Pancreas (tissue), 10 donors: ENCODE results near the gene ABCF1. TPM values are rescaled to one million over a fixed set of nuclear protein-coding genes. Genes with fewer than 3 reads are reported as not detected.
A peak's percentile ranks its signal among the peaks of the same experiment; 100 is the strongest.

Experiments
- ATAC-seq, 4 donors: fragments of 200-7000 bp; cut with Tn5 transposase; one replicate each; pipeline versions ENCODE4 v1.8.0 to v1.9.1; 2020; ENCODE audit warnings: mild to moderate bottlenecking in 4 of 4, moderate library complexity in 4 of 4
- DNase-seq, 6 donors: peaks; one replicate each; pipeline ENCODE4 v3.0.0-alpha.2; 2020
- FAIRE-seq: peaks from 2 replicates; lab custom pipeline; 2012; peaks lifted over from hg19 to GRCh38; lab: Jason Lieb, UNC
- H3K27ac ChIP-seq, 4 donors: fragments of 200-600 bp; sonication (generic); 1 replicate in 3 of 4; 2 replicates in 1 of 4; pipeline versions ENCODE4 v1.5.0 to v1.8.0; 2020
- H3K27me3 ChIP-seq, 4 donors: fragments of 200-600 bp; one replicate each; pipeline ENCODE4 v1.8.0; 2021
- H3K36me3 ChIP-seq, 3 donors: fragments of 200-600 bp; sonication (generic) in 1 of 3; one replicate each; pipeline versions ENCODE4 v1.5.0 to v1.8.0; 2020 to 2021
- H3K4me1 ChIP-seq, 3 donors: fragments of 200-600 bp; one replicate each; pipeline ENCODE4 v1.8.0; 2021
- H3K4me3 ChIP-seq, 4 donors: fragments of 200-600 bp; sonication (generic) in 2 of 4; one replicate each; pipeline versions ENCODE4 v1.5.0 to v1.8.0; 2020 to 2021
- H3K9me3 ChIP-seq, 4 donors: fragments of 200-600 bp; one replicate each; pipeline ENCODE4 v1.8.0; 2021
- CTCF ChIP-seq, 4 donors: fragments of 200-600 bp; sonication (generic) in 3 of 4; IDR thresholded peaks; one replicate each; pipeline versions ENCODE4 v1.5.0 to v1.8.0; 2021; ENCODE audit warnings: antibody characterized with exemption in 4 of 4
- WGBS, 2 donors: extraction: QIAGEN DNeasy Blood & Tissue Kit; methylation state at CpG; one replicate each; pipeline ENCODE4 v1.1.7; 2013; 5-methylcytosine and 5-hydroxymethylcytosine counted together
- intact Hi-C, 3 donors: fragments of 100-400 bp; cut with DNase I; formaldehyde crosslinking; loops; one replicate each; pipeline versions ENCODE4 v1.11.1 to v1.14.2; 2022
- polyA plus RNA-seq, 2 donors: library from polyadenylated mRNA; stranded (reverse); fragments of 200-250 nt; gene quantifications; one replicate each; pipeline ENCODE4 v1.2.3, GENCODE V29; 2013
- total RNA-seq, 6 donors: library from RNA; stranded (reverse); fragmentation: NEBNext Ultra II Directional in 4 of 6; extraction: Animal tissue kit (Norgen Biotek cat#: 25700) in 4 of 6; gene quantifications; one replicate each; pipeline versions ENCODE4 v1.2.1 to v1.2.4, GENCODE V29; 2021 to 2023
- donor health status: healthy with polysubstance abuse.
- donor health status: DM: no; HTN: no; CAD: no; lungs with moderate emphysema.
- donor health status: DM: no; HTN: no; CAD: no.
- donor health status: control.
- donor health status: control.
- donor health status: Bipolar disorder and iron deficiency.
- donor health status: DM: yes; HTN: yes; CAD: no.
- donor health status: DM: no; HTN: no; CAD: no.
- donor health status: DM: no; HTN: no; CAD: no.
- donor health status: DM: yes; HTN: yes; CAD: no.

The ABCF1 gene
- total and polyA plus RNA-seq, 8 donors = 17.4 to 30.7 (median 24.9) TPM

GRCh38 chr6:30537931-30538330 lies 33.3 kb upstream of the ABCF1 start:
- no peak for FAIRE-seq

GRCh38 chr6:30541515-30542403 lies 29.5 kb upstream of the ABCF1 start:
- DNase-seq = peak; percentile 54 to 85 (median 76)
- FAIRE-seq = peak; percentile 88
- peak overlapping the region in 2 of 4 donors; percentile 10 to 24 for H3K4me3 ChIP-seq

More at GRCh38 chr6:30537931-30538330, 33.3 kb upstream of the ABCF1 start:
- no peak overlapping the region for H3K4me3 ChIP-seq
- peaks cover 0 to 4% (median 3%) of the 10 kb centered on the region in 3 donors for H3K4me1 ChIP-seq
- DNase-seq = no peak
- H3K27me3 ChIP-seq = no peaks in the 10 kb centered on the region
- no peak overlapping the region for H3K27ac ChIP-seq
- no peaks in the 10 kb centered on the region for H3K9me3 ChIP-seq
- no peak for TF ChIP-seq CTCF (IDR thresholded peaks at IDR 0.05)
- 64 to 82% methylated on average over 3 of the region's 3 CpGs for WGBS, 2 donors
- no peaks in the 10 kb centered on the region for H3K36me3 ChIP-seq
- intact Hi-C loops = loop anchor here in 1 of 3 donors (10.0 kb wide), 1 partner anchor 53 kb away; the partner anchor contains the start of gene HLA-E
- no peak for ATAC-seq

GRCh38 chr6:30542404-30542725 lies 28.9 kb upstream of the ABCF1 start:
- ATAC-seq = no peak

More at GRCh38 chr6:30541515-30542403, 29.5 kb upstream of the ABCF1 start:
- TF ChIP-seq CTCF (IDR thresholded peaks at IDR 0.05) = peak; percentile 91 to 97 (median 94)
- Histone ChIP-seq H3K4me1 (peaks cover 0 to 4% (median 3%) of the 10 kb centered on the region in 3 donors), H3K9me3 (no peaks in the 10 kb centered on the region), H3K27me3 (no peaks in the 10 kb centered on the region), H3K27ac (no peak overlapping the region), H3K36me3 (peaks cover 0 to 7% (median 0%) of the 10 kb centered on the region in 3 donors)
- intact Hi-C loops = loop anchor here in 1 of 3 donors (10.0 kb wide), 1 partner anchor 183 kb away; the partner anchor contains the start of gene TUBB
- WGBS, 2 donors = 15% methylated on average over 23 of the region's 23 CpGs
- peak; percentile 66 to 95 (median 88) for ATAC-seq

GRCh38 chr6:30542915-30543314 lies 28.3 kb upstream of the ABCF1 start:
- Histone ChIP-seq H3K4me1 (peaks cover 0 to 4% (median 3%) of the 10 kb centered on the region in 3 donors), H3K27ac (no peak overlapping the region), H3K36me3 (peaks cover 0 to 10% (median 0%) of the 10 kb centered on the region in 3 donors), H3K9me3 (no peaks in the 10 kb centered on the region), H3K4me3 (no peak overlapping the region), H3K27me3 (no peaks in the 10 kb centered on the region)
- DNase-seq (no peak), FAIRE-seq (no peak), ATAC-seq (no peak)
- intact Hi-C loops = loop anchor here in 1 of 3 donors (10.0 kb wide), 1 partner anchor 182 kb away; the partner anchor contains the start of gene TUBB
- 66 to 78% methylated on average over 1 of the region's 1 CpG for WGBS, 2 donors
- TF ChIP-seq CTCF (IDR thresholded peaks at IDR 0.05) = no peak

More at GRCh38 chr6:30542404-30542725, 28.9 kb upstream of the ABCF1 start:
- Histone ChIP-seq H3K27me3 (no peaks in the 10 kb centered on the region), H3K9me3 (no peaks in the 10 kb centered on the region), H3K4me1 (peaks cover 0 to 4% (median 3%) of the 10 kb centered on the region in 3 donors), H3K27ac (no peak overlapping the region), H3K36me3 (peaks cover 0 to 10% (median 0%) of the 10 kb centered on the region in 3 donors), H3K4me3 (no peak overlapping the region)
- DNase-seq = no peak
- intact Hi-C loops = loop anchor here in 1 of 3 donors (10.0 kb wide), 1 partner anchor 182 kb away; the partner anchor contains the start of gene TUBB
- WGBS, 2 donors = 11 to 20% methylated on average over 4 of the region's 4 CpGs
- no peak for FAIRE-seq
- no peak for TF ChIP-seq CTCF (IDR thresholded peaks at IDR 0.05)
